Measurements from ENCODE around the gene LPCAT2.
"Not testable (repeated sequence)": the region's sequence is repeated elsewhere in the genome, so short reads cannot be mapped to it uniquely, and the experiment has no call there.

LPCAT2 gene

GRCh38 chr16:55605754-55606336 is 97.0 kb downstream of the LPCAT2 start:
- DNase-seq (ENCODE audit: low spot score) = no peak

GRCh38 chr16:55613613-55614335 is 104.9 kb downstream of the LPCAT2 start:
- DNase-seq (ENCODE audit: low spot score) = no peak

GRCh38 chr16:55615071-55615470 is 106.2 kb downstream of the LPCAT2 start:
- DNase-seq (ENCODE audit: low spot score) = no peak

GRCh38 chr16:55615670-55616069 is 106.8 kb downstream of the LPCAT2 start:
- not testable (repeated sequence) for DNase-seq (ENCODE audit: low spot score)

- DNase-seq (ENCODE audit: low spot score) = no peak
These were observed 112.9 kb downstream of the LPCAT2 start for GRCh38 chr16:55621771-55622170.

GRCh38 chr16:55622272-55622671 is 113.4 kb downstream of the LPCAT2 start:
- no peak for DNase-seq (ENCODE audit: low spot score)

GRCh38 chr16:55622930-55623561 is 114.2 kb downstream of the LPCAT2 start:
- no peak for DNase-seq (ENCODE audit: low spot score)

GRCh38 chr16:55623640-55624039 is 114.8 kb downstream of the LPCAT2 start:
- DNase-seq (ENCODE audit: low spot score) = no peak

- no peak for DNase-seq (ENCODE audit: low spot score)
These were observed 115.8 kb downstream of the LPCAT2 start for GRCh38 chr16:55624696-55625095.

- no peak for DNase-seq (ENCODE audit: low spot score)
These were observed 117.0 kb downstream of the LPCAT2 start for GRCh38 chr16:55625843-55626242.

GRCh38 chr16:55628306-55628968 is 119.6 kb downstream of the LPCAT2 start:
- no peak for DNase-seq (ENCODE audit: low spot score)

GRCh38 chr16:55630774-55631173 is 121.9 kb downstream of the LPCAT2 start:
- DNase-seq (ENCODE audit: low spot score) = no peak

GRCh38 chr16:55632259-55632658 is 123.4 kb downstream of the LPCAT2 start:
- DNase-seq (ENCODE audit: low spot score) = no peak

- DNase-seq (ENCODE audit: low spot score) = no peak
These were observed 125.3 kb downstream of the LPCAT2 start for GRCh38 chr16:55634193-55634592.

All from CD4-positive, alpha-beta T cell treated with Interleukin-15 for 4 hours (primary cell).